Measurements from ENCODE around the gene ATP2B1. TPM values are rescaled to one million over a fixed set of nuclear protein-coding genes. Genes with fewer than 3 reads are reported as not detected.
A peak's percentile ranks its signal among the peaks of the same experiment; 100 is the strongest.

ATP2B1 gene
- total RNA-seq, 1 experiment from 2014 or later = 48.5 TPM

DNA sequence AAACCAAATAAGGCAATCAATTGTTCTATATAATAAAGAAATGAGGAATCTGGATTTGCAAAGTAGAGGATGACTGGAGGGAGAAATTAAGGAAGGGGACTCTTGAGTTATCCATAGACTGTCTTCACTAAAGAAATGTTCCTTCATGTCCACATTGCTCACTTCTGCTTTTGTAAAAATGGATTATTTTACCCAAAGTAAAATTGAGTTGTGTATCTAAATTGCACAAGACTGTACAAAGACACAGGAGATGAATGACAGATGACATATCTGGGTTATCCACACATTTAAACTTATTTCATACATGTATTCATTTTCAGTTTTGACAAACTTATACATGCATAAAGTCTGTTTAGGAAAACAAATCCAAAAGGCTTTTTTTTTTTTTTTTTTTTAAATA lies 11.3 kb downstream of the ATP2B1 start:
- TF ChIP-seq, protein P1, sequence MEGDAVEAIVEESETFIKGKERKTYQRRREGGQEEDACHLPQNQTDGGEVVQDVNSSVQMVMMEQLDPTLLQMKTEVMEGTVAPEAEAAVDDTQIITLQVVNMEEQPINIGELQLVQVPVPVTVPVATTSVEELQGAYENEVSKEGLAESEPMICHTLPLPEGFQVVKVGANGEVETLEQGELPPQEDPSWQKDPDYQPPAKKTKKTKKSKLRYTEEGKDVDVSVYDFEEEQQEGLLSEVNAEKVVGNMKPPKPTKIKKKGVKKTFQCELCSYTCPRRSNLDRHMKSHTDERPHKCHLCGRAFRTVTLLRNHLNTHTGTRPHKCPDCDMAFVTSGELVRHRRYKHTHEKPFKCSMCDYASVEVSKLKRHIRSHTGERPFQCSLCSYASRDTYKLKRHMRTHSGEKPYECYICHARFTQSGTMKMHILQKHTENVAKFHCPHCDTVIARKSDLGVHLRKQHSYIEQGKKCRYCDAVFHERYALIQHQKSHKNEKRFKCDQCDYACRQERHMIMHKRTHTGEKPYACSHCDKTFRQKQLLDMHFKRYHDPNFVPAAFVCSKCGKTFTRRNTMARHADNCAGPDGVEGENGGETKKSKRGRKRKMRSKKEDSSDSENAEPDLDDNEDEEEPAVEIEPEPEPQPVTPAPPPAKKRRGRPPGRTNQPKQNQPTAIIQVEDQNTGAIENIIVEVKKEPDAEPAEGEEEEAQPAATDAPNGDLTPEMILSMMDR (conservative IDR thresholded peaks at IDR 0.05; ENCODE audit: low read depth, low read length) = no peak
- no peak for TF ChIP-seq EZH2 (IDR thresholded peaks at IDR 0.05; ENCODE audit: low read length, unreplicated experiment)
- TF ChIP-seq EZH2phosphoT487 (IDR thresholded peaks at IDR 0.05; ENCODE audit: borderline replicate concordance, low read length) = no peak
- H3K4me3 ChIP-seq (ENCODE audit: low read length) = no peak overlapping the region
- CTCF ChIA-PET = no interaction called here
- H3K27me3 ChIP-seq (ENCODE audit: low read length) = no peaks in the 10 kb centered on the region
- H3K79me2 ChIP-seq (ENCODE audit: low read length) = peaks cover 100% of the 10 kb centered on the region
- ATAC-seq (no peak), DNase-seq (no peak)
- no peak overlapping the region for H2AFZ ChIP-seq (ENCODE audit: low read length)
- H3K27ac ChIP-seq (ENCODE audit: low read length) = no peak overlapping the region
- H3K9ac ChIP-seq (ENCODE audit: low read length) = no peak overlapping the region
- no peaks in the 10 kb centered on the region for H3K36me3 ChIP-seq (ENCODE audit: low read depth, low read length)
- H4K20me1 ChIP-seq (ENCODE audit: low read length) = peaks cover 88% of the 10 kb centered on the region
- H3F3A ChIP-seq (ENCODE audit: low read length, unreplicated experiment) = no peaks in the 10 kb centered on the region
- no peaks in the 10 kb centered on the region for H3K9me3 ChIP-seq (ENCODE audit: low read length)
- no peak overlapping the region for H3K4me2 ChIP-seq (ENCODE audit: low read length)
- BruUV-seq (replicated peaks) = no TSS peak
- POLR2A ChIA-PET (ENCODE audit: unreplicated experiment) = no interaction called here
- no peaks in the 10 kb centered on the region for H3K9me2 ChIP-seq (replicated peaks; ENCODE audit: low read length)
- H3K4me1 ChIP-seq (ENCODE audit: insufficient read depth, low read length) = peaks cover 25% of the 10 kb centered on the region
- intact Hi-C loops (cut with micrococcal nuclease) = no loop called here

DNA sequence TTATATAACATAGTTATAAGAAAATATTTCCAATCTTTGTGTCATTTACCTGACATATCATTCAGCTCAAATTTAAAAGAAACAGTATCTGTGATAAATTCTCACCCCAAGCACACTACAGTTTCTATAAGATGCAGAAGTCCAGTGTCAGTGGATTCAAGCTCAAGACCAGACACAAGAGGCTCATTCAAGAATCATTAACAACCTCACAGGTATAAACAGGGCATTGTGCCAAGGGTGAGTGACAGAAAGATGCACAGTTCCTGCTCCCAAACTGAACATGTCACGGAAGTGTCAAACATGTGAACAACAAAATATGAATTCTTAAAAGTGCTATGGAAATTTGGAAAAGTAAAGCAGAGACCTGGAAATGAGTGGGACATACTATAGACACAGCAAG lies 12.8 kb downstream of the ATP2B1 start:
- no peaks in the 10 kb centered on the region for H3F3A ChIP-seq (ENCODE audit: low read length, unreplicated experiment)
- H3K27ac ChIP-seq (ENCODE audit: low read length) = no peak overlapping the region
- H2AFZ ChIP-seq (ENCODE audit: low read length) = no peak overlapping the region
- peaks cover 88% of the 10 kb centered on the region for H4K20me1 ChIP-seq (ENCODE audit: low read length)
- no peak for ATAC-seq
- no peak overlapping the region for H3K9ac ChIP-seq (ENCODE audit: low read length)
- TF ChIP-seq, protein P1 (conservative IDR thresholded peaks at IDR 0.05; ENCODE audit: low read depth, low read length) = no peak
- TF ChIP-seq EZH2phosphoT487 (IDR thresholded peaks at IDR 0.05; ENCODE audit: borderline replicate concordance, low read length) = no peak
- no peak for TF ChIP-seq EZH2 (IDR thresholded peaks at IDR 0.05; ENCODE audit: low read length, unreplicated experiment)
- no peak overlapping the region for H3K4me2 ChIP-seq (ENCODE audit: low read length)
- CTCF ChIA-PET = no interaction called here
- no peaks in the 10 kb centered on the region for H3K27me3 ChIP-seq (ENCODE audit: low read length)
- POLR2A ChIA-PET (ENCODE audit: unreplicated experiment) = interaction anchor here (0.7 to 0.8 kb wide), 2 partner anchors 10 to 73 kb away, joined by 3 to 22 read pairs; no protein-coding TSS in a partner anchor
- intact Hi-C loops (cut with micrococcal nuclease) = no loop called here
- H3K36me3 ChIP-seq (ENCODE audit: low read depth, low read length) = no peaks in the 10 kb centered on the region
- no peak for DNase-seq
- no peak overlapping the region for H3K4me3 ChIP-seq (ENCODE audit: low read length)
- peaks cover 100% of the 10 kb centered on the region for H3K79me2 ChIP-seq (ENCODE audit: low read length)
- no peaks in the 10 kb centered on the region for H3K9me3 ChIP-seq (ENCODE audit: low read length)
- H3K9me2 ChIP-seq (replicated peaks; ENCODE audit: low read length) = no peaks in the 10 kb centered on the region
- H3K4me1 ChIP-seq (ENCODE audit: insufficient read depth, low read length) = peaks cover 13% of the 10 kb centered on the region
- BruUV-seq (replicated peaks) = no TSS peak

GRCh38 chr12:89695100-89695499 lies 13.5 kb downstream of the ATP2B1 start:
- Histone ChIP-seq H3K27ac (ENCODE audit: low read length) (no peak overlapping the region), H3K9me3 (ENCODE audit: low read length) (no peaks in the 10 kb centered on the region), H3K9ac (ENCODE audit: low read length) (no peak overlapping the region), H3K4me1 (ENCODE audit: insufficient read depth, low read length) (peaks cover 5% of the 10 kb centered on the region), H3K79me2 (ENCODE audit: low read length) (peaks cover 100% of the 10 kb centered on the region), H3K4me3 (ENCODE audit: low read length) (no peak overlapping the region), H3K4me2 (ENCODE audit: low read length) (no peak overlapping the region), H3F3A (ENCODE audit: low read length, unreplicated experiment) (no peaks in the 10 kb centered on the region), H3K9me2 (replicated peaks; ENCODE audit: low read length) (no peaks in the 10 kb centered on the region), H3K27me3 (ENCODE audit: low read length) (no peaks in the 10 kb centered on the region), H3K36me3 (ENCODE audit: low read depth, low read length) (no peaks in the 10 kb centered on the region), H2AFZ (ENCODE audit: low read length) (no peak overlapping the region), H4K20me1 (ENCODE audit: low read length) (peaks cover 89% of the 10 kb centered on the region)
- POLR2A ChIA-PET (ENCODE audit: unreplicated experiment) = interaction anchor here (0.7 to 0.8 kb wide), 2 partner anchors 11 to 74 kb away, joined by 3 to 22 read pairs; no protein-coding TSS in a partner anchor
- BruUV-seq (replicated peaks) = no TSS peak
- DNase-seq = no peak
- intact Hi-C loops (cut with micrococcal nuclease) = no loop called here
- TF ChIP-seq, protein P1 (conservative IDR thresholded peaks at IDR 0.05; ENCODE audit: low read depth, low read length) = no peak
- TF ChIP-seq EZH2phosphoT487 (IDR thresholded peaks at IDR 0.05; ENCODE audit: borderline replicate concordance, low read length) = no peak
- no peak for TF ChIP-seq EZH2 (IDR thresholded peaks at IDR 0.05; ENCODE audit: low read length, unreplicated experiment)
- CTCF ChIA-PET = no interaction called here
- peak; percentile 66 for ATAC-seq
